ENCODE data around the gene RAP1GDS1.
"Not testable (repeated sequence)": the region's sequence is repeated elsewhere in the genome, so short reads cannot be mapped to it uniquely, and the experiment has no call there.

Gene RAP1GDS1

DNA sequence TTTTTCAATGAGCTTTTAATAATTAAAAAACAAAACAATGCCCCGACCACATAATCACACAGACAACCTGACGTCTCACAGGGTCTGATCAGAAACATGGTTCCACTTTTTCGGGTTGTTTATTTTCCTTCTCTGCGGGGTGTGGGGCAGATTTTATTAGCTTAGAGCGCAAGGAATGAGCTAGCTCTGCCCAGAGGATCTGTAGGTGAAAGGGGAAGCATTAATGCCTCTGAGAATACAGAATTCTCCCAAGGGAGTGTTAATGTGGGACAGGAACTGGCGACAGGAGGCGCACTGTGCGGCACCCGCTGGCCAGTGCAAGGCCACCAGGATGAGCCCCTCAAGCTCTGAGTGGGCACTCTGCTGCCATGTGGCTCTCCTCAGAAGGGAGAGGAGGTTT is 215.7 kb downstream of the RAP1GDS1 start:
- no peak overlapping the region for H3K4me3 ChIP-seq (ENCODE audit: low read depth, low read length)

DNA sequence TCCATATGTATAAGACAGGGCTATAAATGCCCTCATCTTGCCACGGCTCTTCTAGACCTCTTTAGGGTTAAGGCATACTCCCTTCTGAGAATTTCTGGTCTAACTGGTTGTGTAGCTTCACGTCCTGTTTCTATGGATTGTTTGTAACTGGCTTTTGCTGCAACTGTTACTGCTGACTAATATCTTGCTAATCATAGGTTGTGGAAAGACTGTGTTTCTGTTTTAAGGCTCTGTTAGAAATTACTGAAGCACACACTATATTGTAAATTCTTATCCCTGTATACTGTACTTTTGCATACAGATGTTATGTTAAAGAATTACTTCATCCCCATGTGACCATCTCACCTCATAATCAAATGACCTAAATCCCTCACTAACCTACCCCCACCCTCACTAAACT is 218.4 kb downstream of the RAP1GDS1 start:
- not testable (repeated sequence) for H3K4me3 ChIP-seq (ENCODE audit: low read depth, low read length)

DNA sequence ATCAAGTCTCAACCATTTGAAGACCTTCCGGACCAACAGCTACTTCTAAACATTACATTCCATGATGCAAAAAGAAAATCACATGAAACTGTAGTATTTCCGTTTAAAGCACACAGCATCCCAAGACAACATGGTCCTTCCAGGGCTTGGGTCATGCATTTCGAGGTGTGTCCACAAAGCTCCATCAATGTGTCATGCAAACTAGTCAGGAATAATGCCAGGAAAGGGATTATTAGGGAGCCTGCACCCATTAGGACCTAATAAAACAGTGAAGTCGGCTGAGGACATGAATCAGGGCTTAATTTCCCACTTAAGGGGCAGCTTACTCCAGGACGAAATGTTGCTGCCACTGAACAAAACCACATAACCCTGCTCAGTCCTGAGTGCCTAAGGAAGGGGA is 219.4 kb downstream of the RAP1GDS1 start:
- H3K4me3 ChIP-seq (ENCODE audit: low read depth, low read length), result no peak overlapping the region

DNA sequence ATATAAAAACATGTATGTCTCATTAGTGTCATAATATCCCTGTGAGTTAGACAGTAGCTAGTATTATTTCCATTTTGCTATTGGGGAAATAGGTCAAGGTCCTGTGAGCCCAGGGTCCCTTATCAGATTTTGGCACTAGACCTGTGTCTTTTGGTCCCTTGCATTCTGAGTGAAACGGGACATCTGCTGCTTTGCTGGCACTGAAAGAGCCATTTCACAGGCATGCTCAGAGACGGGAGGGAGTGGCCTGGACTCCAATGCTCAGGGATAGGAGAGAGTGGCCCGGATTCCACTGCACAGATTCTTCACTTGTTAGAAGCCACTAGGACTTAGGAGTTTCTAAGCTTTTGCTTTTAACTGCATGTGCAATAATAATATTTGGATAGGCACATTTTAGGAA is 220.0 kb downstream of the RAP1GDS1 start:
- no peak overlapping the region for H3K4me3 ChIP-seq (ENCODE audit: low read depth, low read length)

DNA sequence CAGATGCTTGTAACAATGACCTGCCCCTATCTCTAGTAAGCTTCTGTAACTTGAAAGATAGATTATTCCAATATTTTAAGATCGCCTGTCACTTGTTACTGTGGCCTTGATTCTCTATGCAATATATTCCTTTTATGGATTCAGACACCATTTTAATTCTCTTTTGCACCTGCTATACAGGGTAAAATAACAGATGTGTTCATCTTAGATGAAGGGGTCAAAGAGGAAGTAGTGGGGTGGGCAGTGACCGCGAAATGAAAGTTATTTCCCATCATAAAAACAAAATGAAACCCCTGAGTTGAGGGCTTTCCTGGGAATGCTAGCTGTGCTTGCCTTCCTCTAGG is 221.3 kb downstream of the RAP1GDS1 start:
- H3K4me3 ChIP-seq (ENCODE audit: low read depth, low read length), result no peak overlapping the region

DNA sequence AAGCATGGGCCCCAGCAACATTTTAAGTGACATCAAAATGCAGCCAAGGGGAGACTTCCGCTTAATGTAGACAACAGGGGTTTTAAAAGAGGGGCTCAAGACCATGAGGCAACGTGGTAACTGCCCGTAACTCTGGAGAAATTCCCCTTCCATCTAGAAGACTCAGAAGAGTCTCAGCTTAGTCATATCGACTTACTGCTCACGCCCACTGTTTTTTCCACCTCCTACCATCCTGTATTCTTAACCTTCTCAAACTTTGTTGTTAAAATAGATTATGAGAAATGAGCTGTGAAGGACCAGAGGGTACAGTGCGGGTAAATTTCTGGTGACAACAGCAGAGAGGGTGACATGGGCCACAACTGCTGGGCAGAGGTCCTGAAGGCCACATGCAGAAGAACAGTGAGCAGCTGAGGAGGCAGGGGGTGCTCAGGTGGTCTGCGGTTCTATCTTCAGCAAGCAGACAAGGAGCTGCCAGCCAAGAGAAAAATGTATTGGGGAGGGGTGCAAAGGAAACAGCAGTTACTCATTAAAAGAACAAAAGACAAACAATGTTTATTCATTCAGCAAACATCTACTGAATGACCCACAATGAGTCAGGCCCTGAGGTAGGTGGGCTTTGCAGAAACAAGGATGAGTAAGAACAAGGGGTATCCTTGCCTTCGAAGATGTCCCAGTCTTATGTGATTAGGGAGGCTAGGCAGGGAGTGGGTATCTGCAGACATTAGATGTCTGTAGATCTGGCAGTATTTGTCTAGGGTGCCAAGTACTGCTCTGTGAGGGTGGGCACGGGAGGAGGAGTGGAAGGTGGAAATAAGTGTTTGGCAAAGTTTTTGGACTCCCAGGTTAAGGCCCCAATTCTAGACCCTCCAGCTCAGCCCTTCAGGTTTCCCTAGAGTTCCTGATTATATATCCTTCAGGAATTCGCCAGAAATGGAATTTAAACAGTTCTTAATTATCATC is 221.9 kb downstream of the RAP1GDS1 start:
- no peak overlapping the region for H3K4me3 ChIP-seq (ENCODE audit: low read depth, low read length)

DNA sequence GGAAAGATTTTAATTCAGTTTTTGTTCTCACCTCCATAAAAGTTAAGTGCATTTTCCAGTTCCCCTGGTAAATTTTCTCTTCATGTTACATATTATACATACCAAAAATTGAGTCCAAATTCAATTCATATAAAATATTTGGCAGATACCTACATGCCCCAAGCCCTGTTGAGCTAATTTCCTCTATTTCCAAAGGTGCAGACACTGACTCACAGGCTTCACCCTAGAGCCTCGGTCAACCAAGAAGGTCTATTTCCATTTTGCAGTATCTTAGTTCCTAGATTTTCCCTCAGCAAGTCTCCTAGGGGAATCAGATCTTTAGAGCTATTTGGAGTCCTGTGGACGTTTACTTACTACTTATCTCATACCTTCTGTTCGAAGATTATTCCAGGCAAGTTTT is 222.8 kb downstream of the RAP1GDS1 start:
- H3K4me3 ChIP-seq (ENCODE audit: low read depth, low read length), result no peak overlapping the region

DNA sequence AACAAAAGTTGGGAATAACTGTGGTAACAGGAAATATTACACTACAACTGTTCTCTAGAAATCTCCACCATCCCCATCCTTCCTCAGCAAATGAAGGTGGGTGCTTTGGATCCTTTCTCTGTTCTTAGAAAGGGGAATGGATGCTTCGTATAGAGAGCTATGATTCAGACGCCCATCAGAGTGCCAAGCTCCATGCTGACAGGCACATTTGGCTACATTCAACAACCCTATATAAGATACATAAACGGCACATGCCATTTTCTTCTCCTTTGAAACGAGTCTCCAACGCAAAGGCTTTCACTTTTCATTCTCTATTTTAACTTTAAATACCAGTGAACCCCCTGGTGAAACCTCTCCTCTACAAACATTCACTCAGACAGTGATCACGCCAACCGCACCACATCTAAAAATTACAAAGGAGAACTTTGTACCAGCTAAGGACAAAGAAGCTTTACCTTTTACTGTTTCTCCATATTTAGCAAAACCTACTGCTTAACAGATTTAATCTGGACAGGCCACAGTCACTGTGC is 224.7 kb downstream of the RAP1GDS1 start:
- no peak overlapping the region for H3K4me3 ChIP-seq (ENCODE audit: low read depth, low read length)

DNA sequence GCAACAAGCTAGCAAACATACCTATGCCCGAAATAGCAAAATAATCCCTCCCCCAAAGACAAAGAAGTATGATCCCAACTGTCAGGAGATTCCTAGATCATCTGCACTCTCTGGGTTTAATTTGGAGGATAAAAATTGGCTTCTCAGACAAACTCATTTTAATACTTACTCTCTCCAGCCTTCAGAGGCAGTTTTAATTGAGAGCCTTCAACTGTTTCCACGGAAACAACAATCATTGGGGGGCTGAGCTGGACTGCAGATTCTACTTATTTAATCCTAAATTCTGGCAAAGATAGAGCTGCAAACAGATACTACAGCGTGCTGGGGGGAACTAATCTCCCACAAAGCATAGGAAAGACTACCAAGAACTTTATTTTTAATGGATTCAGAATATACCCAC is 229.1 kb downstream of the RAP1GDS1 start:
- H3K4me3 ChIP-seq (ENCODE audit: low read depth, low read length), result no peak overlapping the region

DNA sequence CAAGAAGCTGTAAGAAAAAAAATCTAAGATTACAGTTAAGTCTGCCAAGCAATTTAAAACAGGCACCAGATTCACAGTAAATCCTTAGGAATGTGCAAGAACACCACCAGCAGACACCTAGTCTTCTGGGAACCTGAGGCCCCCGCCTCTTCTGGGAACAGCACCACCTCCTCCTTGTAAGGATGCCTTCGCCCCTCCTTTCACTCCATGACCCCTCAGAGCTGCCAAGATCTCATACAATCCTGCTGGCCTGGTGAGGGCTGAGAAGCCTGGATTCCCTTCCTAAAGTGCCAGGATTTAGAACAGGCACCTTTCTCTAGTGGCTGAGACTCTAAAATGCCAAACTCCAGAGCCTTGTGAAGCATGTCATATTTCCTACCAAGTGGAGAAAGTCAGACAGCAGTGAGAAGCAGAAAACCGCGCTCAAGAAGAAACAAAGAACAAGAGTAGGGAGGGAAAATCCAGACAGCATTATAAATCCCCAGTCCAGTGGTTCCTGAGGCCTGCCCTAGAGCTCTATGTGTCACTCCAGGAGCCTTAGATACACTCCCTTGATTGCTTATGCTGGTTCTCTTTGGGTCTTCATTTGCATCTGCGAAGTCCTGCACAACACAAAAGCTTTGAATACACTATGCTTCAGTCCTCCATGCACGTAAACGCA is 230.8 kb downstream of the RAP1GDS1 start:
- no peak overlapping the region for H3K4me3 ChIP-seq (ENCODE audit: low read depth, low read length)

DNA sequence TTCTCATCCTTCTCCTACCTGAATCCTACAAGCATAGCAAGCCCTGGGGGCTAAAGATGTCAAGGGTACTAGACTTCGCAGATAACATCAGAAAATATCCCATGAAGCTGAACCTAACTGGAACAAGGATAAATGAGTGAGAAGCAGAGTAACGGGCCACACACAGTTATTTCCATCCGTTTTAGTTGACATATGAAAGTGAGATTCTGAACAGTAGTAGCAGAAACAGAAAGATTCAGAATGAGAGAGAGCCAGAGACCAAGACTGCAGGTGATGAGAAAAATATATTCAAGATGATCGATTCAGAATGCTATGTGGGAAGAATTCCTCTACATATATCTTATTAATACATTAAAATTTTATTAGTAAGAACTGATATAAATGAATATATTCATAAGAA is 232.1 kb downstream of the RAP1GDS1 start:
- H3K4me3 ChIP-seq (ENCODE audit: low read depth, low read length), result no peak overlapping the region

All from iPS-11a (cell line).